SK-N-SH (cell line): Measurements from ENCODE around the gene IRAK1BP1. TPM values are rescaled to one million over a fixed set of nuclear protein-coding genes. Genes with fewer than 3 reads are reported as not detected.

ENCODE experiments used
- CTCF ChIA-PET: fragments of 300-600, 350-600 bp; formaldehyde crosslinking; extraction: SDS; loops from one replicate; lab custom pipeline; 2021; lab: Yijun Ruan, JAX
- POLR2A ChIA-PET: fragments of 350-600 bp; sonication (Branson Sonifier 250); formaldehyde crosslinking; extraction: SDS; loops from one replicate; lab custom pipeline; 2020; ENCODE audit warnings: antibody characterized with exemption, inconsistent platforms; lab: Yijun Ruan, JAX
- DNase-seq: peaks from one replicate; pipeline ENCODE4 v3.0.0; 2012
- H2AFZ ChIP-seq: fragments of 200-600 bp; sonication (generic); 2 replicates; pipeline ENCODE4 v1.8.1; 2016; ENCODE audit warnings: antibody characterized with exemption, mild to moderate bottlenecking, low read depth
- H3F3A ChIP-seq: fragments of 200-600 bp; sonication (generic); replicated peaks from 2 replicates; pipeline ENCODE3; 2016; ENCODE audit warnings: antibody characterized with exemption, mild to moderate bottlenecking; ENCODE audit not compliant: insufficient read depth
- H3K27ac ChIP-seq, 2 experiments: fragments of 200-500 bp in 1 of 2; fragments of 200-600 bp in 1 of 2; sonication (Bioruptor generic) in 1 of 2; sonication (generic), shearing (Covaris generic) in 1 of 2; 2 replicates each; pipeline versions ENCODE4 v1.5.1 to v1.6.1; 2014 to 2016; ENCODE audit warnings: low read depth in 2 of 2, inconsistent platforms in 1 of 2, low read length in 1 of 2, mild to moderate bottlenecking in 1 of 2, mixed read lengths in 1 of 2
- H3K27me3 ChIP-seq: fragments of 200-600 bp; sonication (generic), shearing (Covaris generic); 2 replicates; pipeline ENCODE4 v1.6.1; 2016; ENCODE audit warnings: mixed run types; ENCODE audit not compliant: insufficient read depth
- H3K36me3 ChIP-seq, 2 experiments: fragments of 200-500 bp in 1 of 2; fragments of 200-600 bp in 1 of 2; sonication (Bioruptor generic) in 1 of 2; sonication (generic) in 1 of 2; replicated peaks in 1 of 2; 2 replicates each; pipeline versions ENCODE3 to v1.5.1; 2014 to 2016; ENCODE audit warnings: low read length in 1 of 2, mild to moderate bottlenecking in 1 of 2; ENCODE audit not compliant: insufficient read depth in 2 of 2, control insufficient read depth in 1 of 2
- H3K4me1 ChIP-seq, 2 experiments: fragments of 200-500 bp in 1 of 2; fragments of 200-600 bp in 1 of 2; sonication (Bioruptor generic) in 1 of 2; sonication (generic), shearing (Covaris generic) in 1 of 2; 2 replicates each; pipeline versions ENCODE4 v1.5.1 to v1.6.1; 2014 to 2016; ENCODE audit warnings: low read depth in 1 of 2, low read length in 1 of 2, mixed run types in 1 of 2; ENCODE audit not compliant: insufficient read depth in 2 of 2, control insufficient read depth in 1 of 2
- H3K4me2 ChIP-seq: fragments of 200-600 bp; sonication (generic), shearing (Covaris generic); 2 replicates; pipeline ENCODE4 v1.6.1; 2017; ENCODE audit warnings: mixed run types
- H3K4me3 ChIP-seq, 2 experiments: fragments of 200-500 bp in 1 of 2; fragments of 200-600 bp in 1 of 2; sonication (Bioruptor generic) in 1 of 2; sonication (generic), shearing (Covaris generic) in 1 of 2; 2 replicates each; pipeline versions ENCODE4 v1.5.1 to v1.8.1; 2014 to 2016; ENCODE audit warnings: low read depth in 2 of 2, inconsistent platforms in 1 of 2, low read length in 1 of 2, mild to moderate bottlenecking in 1 of 2, mixed read lengths in 1 of 2, moderate library complexity in 1 of 2
- H3K79me2 ChIP-seq: fragments of 200-600 bp; sonication (generic); 2 replicates; pipeline ENCODE4 v1.8.1; 2017; ENCODE audit warnings: mild to moderate bottlenecking; ENCODE audit not compliant: insufficient read depth
- H3K9ac ChIP-seq: fragments of 200-600 bp; sonication (generic); 2 replicates; pipeline ENCODE4 v1.6.1; 2017; ENCODE audit warnings: mixed run types
- H3K9me2 ChIP-seq: fragments of 200-600 bp; sonication (generic); 2 replicates; pipeline ENCODE4 v1.6.1; 2017; ENCODE audit warnings: mixed run types
- H3K9me3 ChIP-seq: fragments of 200-600 bp; sonication (generic); 2 replicates; pipeline ENCODE4 v1.6.1; 2017; ENCODE audit warnings: mixed run types, mild to moderate bottlenecking, moderate library complexity
- H4K20me1 ChIP-seq: fragments of 200-600 bp; sonication (generic); 2 replicates; pipeline ENCODE4 v1.6.1; 2017; ENCODE audit warnings: mild to moderate bottlenecking, mixed run types; ENCODE audit not compliant: insufficient read depth
- CHD2 ChIP-seq: fragments of 150-350 bp; IDR thresholded peaks from 2 replicates; pipeline ENCODE4 v1.6.1; 2018; ENCODE audit warnings: low read length; ENCODE audit not compliant: partially characterized antibody
- CTCF ChIP-seq: fragments of 200-600 bp; sonication (generic); IDR thresholded peaks from 2 replicates; pipeline ENCODE4 v1.6.1; 2017; ENCODE audit warnings: antibody characterized with exemption, mild to moderate bottlenecking, moderate library complexity
- ELF1 ChIP-seq: IDR thresholded peaks from 2 replicates; pipeline ENCODE4 v1.4.0; 2012
- EP300 ChIP-seq, 2 experiments: IDR thresholded peaks; 2 replicates each; pipeline versions ENCODE4 v1.4.0 to v1.6.1; 2012; ENCODE audit warnings: borderline replicate concordance in 1 of 2, low read depth in 1 of 2, low read length in 1 of 2
- EZH2phosphoT487 ChIP-seq: fragments of 200-600 bp; sonication (generic); IDR thresholded peaks from 2 replicates; pipeline ENCODE4 v1.6.1; 2017; ENCODE audit warnings: low read depth, mixed run types, mild to moderate bottlenecking, antibody characterized with exemption, moderate library complexity, borderline replicate concordance
- FOSL2 ChIP-seq: IDR thresholded peaks from 2 replicates; pipeline ENCODE4 v1.4.0; 2012; ENCODE audit warnings: low read depth, mild to moderate bottlenecking, moderate library complexity, borderline replicate concordance
- FOXJ3 ChIP-seq: sonication (generic); formaldehyde crosslinking; IDR thresholded peaks from 2 replicates; pipeline ENCODE4 v1.5.1; 2020; ENCODE audit warnings: mild to moderate bottlenecking, missing genetic modification reagents
- FOXM1 ChIP-seq: IDR thresholded peaks from 2 replicates; pipeline ENCODE4 v1.4.0; 2012; ENCODE audit warnings: low read depth, mild to moderate bottlenecking
- GABPA ChIP-seq: IDR thresholded peaks from 2 replicates; pipeline ENCODE4 v1.4.0; 2012; ENCODE audit warnings: low read depth, mild to moderate bottlenecking
- GATA2 ChIP-seq: sonication (generic); formaldehyde crosslinking; IDR thresholded peaks from 2 replicates; pipeline ENCODE4 v1.5.0; 2020; ENCODE audit warnings: mild to moderate bottlenecking, missing genetic modification reagents
- MEF2A ChIP-seq: IDR thresholded peaks from 2 replicates; pipeline ENCODE4 v1.4.0; 2012; ENCODE audit warnings: low read depth, borderline replicate concordance
- MXI1 ChIP-seq: IDR thresholded peaks from 2 replicates; pipeline ENCODE4 v1.6.1; 2012; ENCODE audit warnings: mild to moderate bottlenecking, low read depth, low read length, improper control_type of control experiment
- NRF1 ChIP-seq: IDR thresholded peaks from 2 replicates; pipeline ENCODE4 v1.6.1; 2012; ENCODE audit warnings: low read depth, mild to moderate bottlenecking, low read length
- POLR2AphosphoS5 ChIP-seq: IDR thresholded peaks from 2 replicates; pipeline ENCODE4 v1.6.1; 2012; ENCODE audit warnings: low read depth, low read length
- SMC3 ChIP-seq: IDR thresholded peaks from 2 replicates; pipeline ENCODE4 v1.6.1; 2012; ENCODE audit warnings: low read depth, low read length, improper control_type of control experiment
- TCF12 ChIP-seq: IDR thresholded peaks from 2 replicates; pipeline ENCODE4 v1.4.0; 2012
- USF1 ChIP-seq: IDR thresholded peaks from 2 replicates; pipeline ENCODE4 v1.4.0; 2012; ENCODE audit warnings: low read depth, borderline replicate concordance
- USF2 ChIP-seq: fragments of 150-350 bp; IDR thresholded peaks from 2 replicates; pipeline ENCODE4 v1.6.1; 2017; ENCODE audit warnings: antibody characterized with exemption, low read length, low read depth, borderline replicate concordance
- YY1 ChIP-seq: IDR thresholded peaks from 2 replicates; pipeline ENCODE4 v1.4.0; 2012; ENCODE audit warnings: low read depth, mild to moderate bottlenecking
- WGBS: methylation state at CpG from one replicate; pipeline ENCODE4 v1.1.6; 2017; ENCODE audit warnings: low lambda C conversion rate; 5-methylcytosine and 5-hydroxymethylcytosine counted together
- polyA plus RNA-seq, 3 experiments: library from polyadenylated mRNA; depleted of rRNA; stranded (reverse); fragments of >200 nt; gene quantifications; 2 replicates each; pipeline ENCODE4 v1.2.3, GENCODE V29; 2012
- TF ChIP-seq, protein P1 (sequence below): IDR thresholded peaks from 2 replicates; pipeline ENCODE4; 2012

Gene IRAK1BP1
- polyA plus RNA-seq, 1 of the 3 experiments (the other 2 are of a cell fraction): 1.8 TPM

DNA sequence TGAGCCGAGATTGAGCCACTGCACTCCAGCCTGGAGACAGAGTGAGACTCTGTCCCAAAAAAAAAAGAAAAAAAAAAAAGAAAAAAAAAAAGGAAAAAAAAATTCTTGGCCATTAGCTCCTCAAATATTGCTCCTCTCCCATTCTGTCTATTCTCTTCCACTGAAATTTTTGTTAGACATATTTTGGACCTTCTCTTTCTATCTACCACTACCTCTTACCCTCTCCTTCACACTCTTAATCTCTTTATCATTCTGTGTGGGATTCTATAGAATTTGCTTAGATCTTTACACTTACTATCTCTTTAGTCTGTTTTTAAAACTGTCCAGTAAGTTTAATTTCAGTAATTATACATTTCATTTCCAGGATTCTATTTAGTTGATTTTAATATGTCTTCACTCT lies 85.0 kb downstream of the IRAK1BP1 start:
- no peak for DNase-seq
- TF ChIP-seq MXI1 (no peak), CHD2 (no peak), SMC3 (no peak), ELF1 (no peak), EP300 (IDR thresholded peaks at IDR 0.05; ENCODE audit: borderline replicate concordance in 1 of 2, low read depth in 1 of 2, low read length in 1 of 2) (no peak), USF2 (no peak), MEF2A (no peak), FOXJ3 (CRISPR knock-in tag) (no peak), EZH2phosphoT487 (no peak), USF1 (no peak), GABPA (no peak), CTCF (no peak), NRF1 (no peak), FOSL2 (no peak), POLR2AphosphoS5 (no peak), FOXM1 (no peak), TCF12 (no peak), YY1 (no peak), GATA2 (no peak)
- TF ChIP-seq, protein P1, sequence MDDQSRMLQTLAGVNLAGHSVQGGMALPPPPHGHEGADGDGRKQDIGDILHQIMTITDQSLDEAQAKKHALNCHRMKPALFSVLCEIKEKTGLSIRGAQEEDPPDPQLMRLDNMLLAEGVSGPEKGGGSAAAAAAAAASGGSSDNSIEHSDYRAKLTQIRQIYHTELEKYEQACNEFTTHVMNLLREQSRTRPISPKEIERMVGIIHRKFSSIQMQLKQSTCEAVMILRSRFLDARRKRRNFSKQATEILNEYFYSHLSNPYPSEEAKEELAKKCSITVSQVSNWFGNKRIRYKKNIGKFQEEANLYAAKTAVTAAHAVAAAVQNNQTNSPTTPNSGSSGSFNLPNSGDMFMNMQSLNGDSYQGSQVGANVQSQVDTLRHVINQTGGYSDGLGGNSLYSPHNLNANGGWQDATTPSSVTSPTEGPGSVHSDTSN: no peak
- Histone ChIP-seq H3K79me2 (no peaks in the 10 kb centered on the region), H3K4me2 (no peak overlapping the region), H3K27ac (no peak overlapping the region), H4K20me1 (no peaks in the 10 kb centered on the region), H3K9me3 (0 out of 2 replicates have a peak, but pooled peaks cover 7% of the 10 kb centered on the region), H3F3A (peaks cover 5% of the 10 kb centered on the region), H2AFZ (no peak overlapping the region), H3K36me3 (peaks cover 69 to 94% of the 10 kb centered on the region in 2 experiments), H3K9me2 (no peaks in the 10 kb centered on the region), H3K27me3 (no peaks in the 10 kb centered on the region), H3K4me1 (no peaks in the 10 kb centered on the region), H3K4me3 (no peak overlapping the region), H3K9ac (no peak overlapping the region)
- WGBS: 100% methylated on average over 1 of the region's 1 CpG
- ChIA-PET CTCF (interaction anchor here (0.7 kb wide), 1 partner anchor 14 kb away, joined by 3 read pairs; no protein-coding TSS in a partner anchor), POLR2A (no interaction called here)

Other genes starting within 250 kb of the IRAK1BP1 start
- gene PHIP, start 210.7 kb downstream of the IRAK1BP1 start, polyA plus RNA-seq (2012; rRNA removed): 1.7 and 1.9 TPM in 2 replicates